NCI-H524 treated with DMSO at 0.1 percent for 48 hours (cell line): ENCODE measurements around the gene PFKFB3.

ENCODE experiments used
- DNase-seq: peaks from one replicate; lab custom pipeline; 2025; lab: John Stamatoyannopoulos, UW

PFKFB3 gene

DNA sequence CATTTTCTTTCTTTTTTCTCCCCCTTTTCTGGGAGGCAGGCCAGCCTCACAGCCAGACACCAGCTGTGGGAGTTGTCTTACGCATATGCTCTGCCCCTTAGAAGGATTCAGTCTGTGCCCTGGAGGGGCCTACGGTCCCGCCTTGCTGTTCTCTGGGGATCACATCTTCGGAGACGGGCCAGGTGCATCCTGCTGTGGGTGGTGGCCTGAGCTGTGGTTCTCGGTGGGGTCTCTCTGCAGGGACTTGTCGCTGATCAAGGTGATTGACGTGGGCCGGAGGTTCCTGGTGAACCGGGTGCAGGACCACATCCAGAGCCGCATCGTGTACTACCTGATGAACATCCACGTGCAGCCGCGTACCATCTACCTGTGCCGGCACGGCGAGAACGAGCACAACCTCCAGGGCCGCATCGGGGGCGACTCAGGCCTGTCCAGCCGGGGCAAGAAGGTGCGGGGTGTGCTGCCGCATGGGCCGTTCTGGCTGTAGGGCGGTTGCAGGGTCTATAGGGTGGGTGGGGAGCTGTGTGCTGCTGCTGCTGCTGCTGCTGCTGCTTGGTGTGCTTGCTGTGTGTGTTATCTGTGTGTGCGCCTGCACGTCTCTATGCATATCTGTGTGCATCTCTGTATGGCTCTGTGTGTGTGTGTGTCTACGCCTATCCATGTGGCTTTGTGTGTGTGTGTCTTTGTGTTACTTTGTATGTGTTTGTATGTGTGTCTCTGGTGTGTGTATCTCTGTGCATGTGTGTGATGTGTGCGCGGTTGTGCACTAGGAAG, 17.9 kb downstream of the PFKFB3 start:
- DNase-seq: no peak

DNA sequence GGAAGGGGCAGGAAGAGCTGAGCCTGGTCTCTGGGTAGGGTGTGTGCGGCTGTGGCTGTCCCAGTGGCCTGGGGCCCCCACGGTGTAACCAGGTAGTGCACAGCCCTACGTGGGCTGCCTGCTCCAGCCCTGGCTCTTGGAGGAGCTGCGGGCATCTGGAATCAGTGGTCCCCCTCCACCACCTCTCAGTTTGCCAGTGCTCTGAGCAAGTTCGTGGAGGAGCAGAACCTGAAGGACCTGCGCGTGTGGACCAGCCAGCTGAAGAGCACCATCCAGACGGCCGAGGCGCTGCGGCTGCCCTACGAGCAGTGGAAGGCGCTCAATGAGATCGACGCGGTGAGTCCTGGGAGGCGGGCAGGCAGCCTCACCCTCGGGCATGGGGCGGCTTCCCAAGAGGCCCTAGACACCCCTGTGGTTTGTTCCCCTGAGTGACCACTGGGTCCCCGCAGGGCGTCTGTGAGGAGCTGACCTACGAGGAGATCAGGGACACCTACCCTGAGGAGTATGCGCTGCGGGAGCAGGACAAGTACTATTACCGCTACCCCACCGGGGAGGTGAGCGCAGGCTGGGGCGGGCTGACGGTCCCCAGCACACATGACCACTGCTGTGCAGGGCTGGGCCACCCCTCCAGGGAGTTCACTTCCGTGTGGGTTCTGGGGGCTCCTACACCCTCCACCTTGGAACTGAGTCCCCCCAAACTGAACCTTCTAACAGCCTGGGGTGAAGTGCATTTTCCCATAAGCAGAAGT, 18.6 kb downstream of the PFKFB3 start:
- DNase-seq: no peak

DNA sequence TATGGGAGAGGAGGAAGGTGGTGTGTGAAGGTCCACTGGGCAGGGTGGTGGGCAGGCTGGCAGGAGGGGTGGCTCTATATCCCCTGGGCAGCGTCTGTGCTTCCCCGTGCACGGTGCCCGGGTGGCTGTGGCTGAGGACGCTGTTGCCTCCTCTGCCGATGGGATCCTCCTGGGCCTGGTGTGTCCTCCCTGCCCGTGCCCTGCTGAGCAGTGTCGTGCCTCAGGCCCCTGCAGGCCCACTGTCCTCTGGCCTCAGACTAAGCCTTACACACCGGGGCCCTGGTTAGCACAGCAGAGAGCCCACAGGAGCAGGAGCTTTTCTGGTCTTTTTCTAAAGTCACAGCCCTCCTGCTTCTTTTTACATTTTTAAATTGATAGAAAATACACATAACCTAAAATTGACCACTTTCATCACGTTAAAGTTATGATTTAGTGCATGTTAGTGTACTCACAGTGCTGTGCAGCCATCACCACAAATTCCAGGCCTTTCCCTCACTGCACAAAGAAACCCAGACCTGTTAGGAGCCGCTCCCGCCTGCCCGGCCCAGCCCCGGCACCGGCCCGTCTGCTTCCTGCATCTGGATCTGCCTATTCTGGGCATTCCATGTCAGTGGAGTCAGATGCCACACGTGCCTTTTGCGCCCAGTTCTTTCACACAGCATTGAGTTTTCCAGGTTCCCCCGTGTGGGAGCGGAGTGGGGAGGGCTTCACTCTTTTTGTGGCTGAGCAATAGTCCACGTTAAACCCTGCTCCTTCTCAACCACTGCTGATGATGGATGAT, 19.4 kb downstream of the PFKFB3 start:
- DNase-seq: no peak

DNA sequence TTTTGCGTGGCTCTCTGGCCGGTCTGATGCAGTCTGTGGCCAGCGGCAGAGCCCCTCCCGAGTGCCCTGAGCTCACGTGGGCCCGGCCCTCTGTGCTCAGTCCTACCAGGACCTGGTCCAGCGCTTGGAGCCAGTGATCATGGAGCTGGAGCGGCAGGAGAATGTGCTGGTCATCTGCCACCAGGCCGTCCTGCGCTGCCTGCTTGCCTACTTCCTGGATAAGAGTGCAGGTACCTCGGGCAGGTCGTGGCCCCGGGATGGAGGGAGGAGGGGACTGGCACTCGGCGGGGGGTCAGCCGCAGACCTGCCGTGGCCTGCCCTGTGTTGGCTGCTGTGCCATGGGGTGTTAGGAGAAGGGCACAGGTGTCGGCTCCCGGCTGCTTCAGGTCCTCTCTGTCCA, 20.0 kb downstream of the PFKFB3 start:
- DNase-seq: no peak

DNA sequence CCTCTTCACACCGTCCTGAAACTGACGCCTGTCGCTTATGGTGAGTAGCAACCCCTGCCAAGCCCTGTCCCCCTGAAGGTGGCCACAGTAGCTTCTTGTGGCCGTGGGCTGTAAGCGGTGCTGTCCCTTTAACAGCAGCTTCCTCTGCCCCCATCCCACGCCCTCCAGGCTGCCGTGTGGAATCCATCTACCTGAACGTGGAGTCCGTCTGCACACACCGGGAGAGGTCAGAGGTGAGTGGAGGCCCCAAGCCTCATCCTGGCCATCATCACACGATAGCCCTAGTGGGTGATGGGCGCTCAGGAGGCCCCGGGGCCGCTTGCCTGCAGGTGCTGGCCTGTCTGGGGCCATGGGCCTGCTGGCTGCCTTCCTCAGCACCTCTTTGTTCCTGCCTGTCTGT, 21.2 kb downstream of the PFKFB3 start:
- no peak for DNase-seq

DNA sequence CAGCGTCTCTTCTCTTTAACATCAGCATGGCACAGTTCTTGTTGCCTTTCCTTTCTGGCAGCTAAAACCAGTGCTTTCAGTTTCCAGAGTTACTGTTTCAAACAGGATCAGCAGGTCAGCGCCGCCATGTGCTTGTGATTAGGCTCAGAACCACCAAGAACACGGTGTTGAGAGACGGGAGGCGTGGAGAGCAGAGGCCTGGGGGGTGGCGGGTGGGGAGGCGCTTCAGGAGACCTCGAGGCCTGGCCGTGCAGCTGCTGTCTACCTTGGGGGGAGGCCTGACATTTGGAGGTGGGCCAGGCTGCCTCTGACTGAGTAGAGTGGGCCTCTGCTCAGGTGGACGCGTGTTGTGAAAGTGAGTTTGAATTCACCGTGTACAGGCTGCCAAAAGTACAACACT, 22.0 kb downstream of the PFKFB3 start:
- DNase-seq: no peak

DNA sequence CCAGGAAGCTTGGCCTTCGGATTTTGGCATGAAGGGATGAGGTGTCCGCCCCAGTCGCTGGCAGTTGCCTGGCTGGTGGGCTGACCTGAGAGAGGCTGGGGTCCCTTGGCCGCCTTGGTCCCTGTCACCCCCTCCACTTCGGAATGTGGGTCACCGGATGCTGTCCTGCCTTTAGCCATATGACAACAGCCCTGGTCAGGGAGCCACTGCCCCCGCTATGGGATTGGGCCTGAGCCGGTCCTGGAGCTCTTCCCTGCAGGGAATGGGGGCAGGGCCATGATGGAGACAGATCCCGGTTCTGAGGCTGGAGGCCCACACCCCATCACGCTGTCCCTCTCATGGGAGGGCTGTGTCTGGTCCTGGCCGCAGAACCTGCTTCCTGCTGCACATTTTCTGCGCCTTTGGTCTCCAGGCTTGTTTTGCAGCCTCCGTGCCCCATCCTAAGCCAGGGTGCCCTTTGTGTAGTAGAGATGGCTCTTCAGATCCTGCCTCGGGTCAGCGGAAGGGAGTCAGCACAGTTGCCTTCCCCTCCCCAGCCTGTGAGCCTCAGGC, 22.6 kb downstream of the PFKFB3 start:
- no peak for DNase-seq

DNA sequence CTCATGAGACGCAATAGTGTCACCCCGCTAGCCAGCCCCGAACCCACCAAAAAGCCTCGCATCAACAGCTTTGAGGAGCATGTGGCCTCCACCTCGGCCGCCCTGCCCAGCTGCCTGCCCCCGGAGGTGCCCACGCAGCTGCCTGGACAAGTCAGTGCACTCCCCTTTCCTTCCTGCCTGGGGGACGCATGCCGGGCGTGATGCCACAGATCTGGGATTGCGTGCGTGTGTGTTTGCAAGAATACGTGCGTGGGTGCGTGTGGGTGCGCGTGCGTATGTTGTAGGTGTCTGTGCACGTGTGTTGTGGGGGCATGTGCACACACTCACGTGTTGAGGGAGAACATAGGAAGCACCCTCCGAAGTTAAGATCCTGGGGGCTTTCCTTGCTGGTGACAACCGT, 23.5 kb downstream of the PFKFB3 start:
- no peak for DNase-seq

DNA sequence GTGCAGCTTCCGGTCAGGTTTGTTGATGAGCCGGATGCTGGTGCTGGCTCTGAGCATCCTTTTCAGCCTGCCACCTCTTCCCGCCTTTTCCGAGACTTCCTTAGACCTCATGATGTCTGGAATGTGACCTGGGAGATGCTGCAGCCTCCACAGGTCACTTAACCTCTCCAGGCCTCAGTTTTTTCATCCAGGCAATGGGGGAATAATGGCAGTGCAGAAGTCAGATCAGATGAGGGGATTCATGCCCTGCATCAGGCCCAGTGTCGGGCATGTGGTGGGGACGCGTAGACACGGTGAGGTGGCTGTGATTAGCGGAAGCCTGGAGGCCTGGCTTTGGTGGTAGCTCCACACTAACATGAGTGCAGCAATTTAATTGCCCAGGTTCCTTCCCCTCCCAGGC, 24.6 kb downstream of the PFKFB3 start:
- no peak for DNase-seq

DNA sequence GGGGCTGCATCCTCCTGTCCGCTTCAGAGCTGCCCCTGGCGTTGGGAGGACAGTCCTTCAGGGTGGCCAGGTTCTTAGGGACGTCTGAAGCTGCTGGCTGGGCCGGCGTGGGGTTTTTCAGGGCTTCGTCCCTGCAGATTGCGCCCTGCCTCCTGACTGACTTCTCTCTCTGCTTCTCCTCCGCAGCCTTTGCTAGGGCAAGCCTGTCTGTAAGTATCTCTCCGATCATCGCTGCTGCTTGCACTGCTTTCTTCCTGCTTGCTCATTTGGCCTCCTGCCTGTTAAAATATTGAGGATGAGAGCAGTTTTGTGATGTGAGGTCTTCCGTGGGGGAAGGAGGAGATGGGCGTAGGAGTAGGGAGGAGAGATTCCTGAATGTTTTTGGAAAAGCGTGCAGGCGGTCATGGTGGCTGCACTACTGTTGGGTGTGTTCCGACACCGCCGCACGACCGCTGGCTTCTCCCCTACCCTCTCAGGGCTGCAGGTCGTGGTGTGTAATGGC, 25.3 kb downstream of the PFKFB3 start:
- no peak for DNase-seq

DNA sequence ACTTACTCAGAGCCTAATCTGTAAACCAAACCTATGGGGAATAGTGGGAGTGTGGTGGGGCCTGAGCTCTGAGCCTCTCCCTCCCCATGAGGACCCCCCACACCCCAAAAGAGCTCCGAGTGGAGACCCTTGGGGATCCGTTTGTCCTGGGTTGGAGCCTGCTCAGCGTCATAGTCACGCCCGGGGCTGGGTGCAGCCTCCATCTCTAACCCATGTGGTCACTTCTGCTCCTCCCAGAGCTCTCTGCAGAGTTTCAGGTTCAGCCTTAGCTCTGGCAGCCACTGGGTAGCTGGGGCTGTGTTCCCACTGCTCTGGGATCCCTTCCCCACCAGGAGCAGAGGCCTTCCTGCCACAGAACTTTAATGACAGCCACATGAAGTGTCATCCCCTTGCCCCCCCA, 25.9 kb downstream of the PFKFB3 start:
- no peak for DNase-seq

DNA sequence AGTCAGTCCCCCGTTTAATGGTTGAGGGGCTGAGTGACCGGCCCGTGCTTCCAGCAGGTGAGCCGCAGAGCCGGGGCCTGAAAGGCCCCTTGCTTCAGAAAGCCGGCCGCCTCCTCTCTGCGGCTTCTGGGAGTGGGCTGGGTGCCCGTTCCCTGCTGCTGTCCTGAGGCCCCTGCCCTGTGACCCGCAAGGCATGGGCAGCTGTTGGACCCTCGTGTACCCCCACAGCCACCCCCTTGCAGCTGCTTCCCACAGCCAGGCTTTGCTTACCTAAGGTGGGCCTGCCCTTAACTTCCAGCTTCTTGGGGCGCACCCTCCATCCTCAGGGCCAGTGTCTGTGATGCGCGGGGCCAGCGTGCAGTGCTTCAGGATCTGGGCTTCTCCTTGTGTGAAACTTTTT, 26.6 kb downstream of the PFKFB3 start:
- no peak for DNase-seq

DNA sequence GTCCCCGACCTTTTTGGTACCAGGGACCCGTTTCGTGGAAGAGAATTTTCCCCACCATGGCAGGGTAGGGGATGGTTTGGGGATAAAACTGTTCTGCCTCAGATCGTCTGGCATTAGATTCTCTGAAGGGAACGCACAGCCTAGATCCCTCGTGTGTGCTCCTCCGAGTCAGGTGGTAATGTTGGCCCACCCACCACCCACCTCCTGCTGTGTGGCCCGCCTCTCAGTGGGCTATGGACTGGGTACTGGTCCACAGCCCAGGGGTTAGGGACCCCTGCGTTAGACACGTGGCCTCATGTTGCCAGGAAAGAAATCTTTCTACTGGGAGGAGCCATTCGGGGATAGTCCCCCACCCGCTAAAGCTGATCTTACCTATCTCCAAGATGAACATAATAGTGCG, 27.0 kb downstream of the PFKFB3 start:
- DNase-seq: no peak

DNA sequence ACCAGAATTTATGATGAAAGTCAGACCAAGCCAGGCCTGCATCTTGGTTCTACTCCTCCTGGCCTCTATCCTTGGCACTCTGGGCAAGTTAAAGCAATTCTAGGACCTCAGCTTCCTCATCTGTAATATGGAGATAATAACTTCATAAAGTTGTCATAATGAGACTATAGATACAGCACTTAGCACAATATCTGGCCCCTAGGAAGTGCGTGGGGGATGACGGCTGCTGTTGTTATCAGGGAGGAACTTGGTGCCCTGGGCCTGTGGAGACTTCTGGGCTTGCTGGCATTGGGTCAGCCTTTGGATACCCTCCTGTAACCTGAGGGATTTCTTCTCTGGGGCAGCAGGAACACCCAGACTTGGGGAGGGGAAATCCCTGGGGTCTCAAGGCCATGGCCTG, 27.6 kb downstream of the PFKFB3 start:
- DNase-seq: no peak

DNA sequence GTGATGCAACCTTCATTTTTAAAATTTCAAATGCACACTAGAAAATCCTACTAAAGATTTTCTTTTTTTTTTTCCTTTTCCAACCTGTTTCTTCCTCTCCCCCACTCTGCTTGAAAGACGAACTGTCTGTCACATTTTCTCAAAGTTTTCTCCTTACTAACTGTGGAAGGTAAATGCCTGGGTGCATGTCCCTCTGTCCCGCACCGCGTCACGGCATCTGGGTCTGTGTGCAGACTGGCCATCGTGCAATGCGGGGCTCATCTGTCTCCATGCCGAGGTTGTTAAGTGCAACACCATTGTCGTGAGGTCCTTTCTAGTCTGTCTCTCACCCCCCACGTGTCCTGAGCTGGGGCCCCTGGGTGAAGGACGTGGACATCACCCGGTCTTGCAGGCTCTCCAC, 28.4 kb downstream of the PFKFB3 start:
- DNase-seq: no peak

DNA sequence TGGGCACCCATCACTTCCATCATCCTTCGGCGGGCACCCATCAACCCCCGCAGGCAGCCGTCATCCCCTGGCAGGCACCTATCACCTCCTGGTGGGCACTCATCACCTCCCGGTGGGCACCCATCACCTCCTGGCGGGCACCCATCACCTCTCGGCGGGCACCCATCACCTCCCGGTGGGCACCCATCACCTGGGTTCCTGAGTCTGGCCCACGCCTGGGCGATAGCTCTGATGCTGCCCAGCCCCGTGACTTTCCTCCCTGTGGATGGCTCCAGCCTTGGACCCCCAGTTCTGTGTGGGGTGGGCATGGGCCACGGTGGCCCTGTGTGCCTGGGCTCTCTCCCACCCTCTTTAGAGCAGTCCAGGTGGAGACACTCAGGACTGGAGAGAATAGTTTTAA, 29.0 kb downstream of the PFKFB3 start:
- no peak for DNase-seq

DNA sequence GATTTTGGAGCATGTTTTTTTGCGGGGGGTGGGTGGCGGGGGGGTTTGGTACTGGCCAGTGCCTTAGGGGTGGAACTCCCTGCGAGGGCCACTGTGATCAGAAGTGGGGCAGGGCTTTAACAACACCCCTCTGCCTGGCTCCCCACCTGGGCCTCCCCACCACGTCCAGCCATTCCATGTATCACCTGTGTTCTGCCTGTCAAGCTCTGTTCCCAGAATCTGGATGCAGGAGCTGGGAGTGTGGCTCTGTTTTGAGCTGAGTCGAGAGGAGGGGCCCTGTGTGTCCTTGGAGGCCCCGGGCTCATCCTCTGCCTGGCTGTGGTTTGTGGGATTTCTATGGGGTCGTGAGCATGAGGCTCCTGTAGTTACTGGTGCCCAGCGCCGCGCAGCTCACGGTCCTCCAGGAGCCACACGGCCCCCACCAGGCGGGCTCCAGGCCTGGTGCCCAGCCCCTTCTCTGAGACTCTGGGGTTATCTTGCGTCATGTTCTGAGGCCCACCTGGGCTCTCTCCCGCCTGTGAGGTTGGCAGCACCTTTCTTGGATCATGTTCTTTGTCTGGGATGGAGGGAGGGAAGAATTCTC, 29.6 kb downstream of the PFKFB3 start:
- DNase-seq: no peak

DNA sequence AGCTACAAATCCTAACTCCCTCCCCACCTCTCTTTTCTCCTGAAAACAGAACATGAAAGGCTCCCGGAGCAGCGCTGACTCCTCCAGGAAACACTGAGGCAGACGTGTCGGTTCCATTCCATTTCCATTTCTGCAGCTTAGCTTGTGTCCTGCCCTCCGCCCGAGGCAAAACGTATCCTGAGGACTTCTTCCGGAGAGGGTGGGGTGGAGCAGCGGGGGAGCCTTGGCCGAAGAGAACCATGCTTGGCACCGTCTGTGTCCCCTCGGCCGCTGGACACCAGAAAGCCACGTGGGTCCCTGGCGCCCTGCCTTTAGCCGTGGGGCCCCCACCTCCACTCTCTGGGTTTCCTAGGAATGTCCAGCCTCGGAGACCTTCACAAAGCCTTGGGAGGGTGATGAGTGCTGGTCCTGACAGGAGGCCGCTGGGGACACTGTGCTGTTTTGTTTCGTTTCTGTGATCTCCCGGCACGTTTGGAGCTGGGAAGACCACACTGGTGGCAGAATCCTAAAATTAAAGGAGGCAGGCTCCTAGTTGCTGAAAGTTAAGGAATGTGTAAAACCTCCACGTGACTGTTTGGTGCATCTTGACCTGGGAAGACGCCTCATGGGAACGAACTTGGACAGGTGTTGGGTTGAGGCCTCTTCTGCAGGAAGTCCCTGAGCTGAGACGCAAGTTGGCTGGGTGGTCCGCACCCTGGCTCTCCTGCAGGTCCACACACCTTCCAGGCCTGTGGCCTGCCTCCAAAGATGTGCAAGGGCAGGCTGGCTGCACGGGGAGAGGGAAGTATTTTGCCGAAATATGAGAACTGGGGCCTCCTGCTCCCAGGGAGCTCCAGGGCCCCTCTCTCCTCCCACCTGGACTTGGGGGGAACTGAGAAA, 30.4 kb downstream of the PFKFB3 start:
- DNase-seq: no peak

DNA sequence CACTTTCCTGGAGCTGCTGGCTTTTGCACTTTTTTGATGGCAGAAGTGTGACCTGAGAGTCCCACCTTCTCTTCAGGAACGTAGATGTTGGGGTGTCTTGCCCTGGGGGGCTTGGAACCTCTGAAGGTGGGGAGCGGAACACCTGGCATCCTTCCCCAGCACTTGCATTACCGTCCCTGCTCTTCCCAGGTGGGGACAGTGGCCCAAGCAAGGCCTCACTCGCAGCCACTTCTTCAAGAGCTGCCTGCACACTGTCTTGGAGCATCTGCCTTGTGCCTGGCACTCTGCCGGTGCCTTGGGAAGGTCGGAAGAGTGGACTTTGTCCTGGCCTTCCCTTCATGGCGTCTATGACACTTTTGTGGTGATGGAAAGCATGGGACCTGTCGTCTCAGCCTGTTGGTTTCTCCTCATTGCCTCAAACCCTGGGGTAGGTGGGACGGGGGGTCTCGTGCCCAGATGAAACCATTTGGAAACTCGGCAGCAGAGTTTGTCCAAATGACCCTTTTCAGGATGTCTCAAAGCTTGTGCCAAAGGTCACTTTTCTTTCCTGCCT, 31.1 kb downstream of the PFKFB3 start:
- no peak for DNase-seq

DNA sequence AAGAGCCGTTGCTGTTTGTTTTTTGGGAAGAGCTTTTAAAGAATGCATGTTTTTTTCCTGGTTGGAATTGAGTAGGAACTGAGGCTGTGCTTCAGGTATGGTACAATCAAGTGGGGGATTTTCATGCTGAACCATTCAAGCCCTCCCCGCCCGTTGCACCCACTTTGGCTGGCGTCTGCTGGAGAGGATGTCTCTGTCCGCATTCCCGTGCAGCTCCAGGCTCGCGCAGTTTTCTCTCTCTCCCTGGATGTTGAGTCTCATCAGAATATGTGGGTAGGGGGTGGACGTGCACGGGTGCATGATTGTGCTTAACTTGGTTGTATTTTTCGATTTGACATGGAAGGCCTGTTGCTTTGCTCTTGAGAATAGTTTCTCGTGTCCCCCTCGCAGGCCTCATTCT, 31.6 kb downstream of the PFKFB3 start:
- no peak for DNase-seq
